ENCODE data around the gene TSPAN15.

The TSPAN15 gene

DNA sequence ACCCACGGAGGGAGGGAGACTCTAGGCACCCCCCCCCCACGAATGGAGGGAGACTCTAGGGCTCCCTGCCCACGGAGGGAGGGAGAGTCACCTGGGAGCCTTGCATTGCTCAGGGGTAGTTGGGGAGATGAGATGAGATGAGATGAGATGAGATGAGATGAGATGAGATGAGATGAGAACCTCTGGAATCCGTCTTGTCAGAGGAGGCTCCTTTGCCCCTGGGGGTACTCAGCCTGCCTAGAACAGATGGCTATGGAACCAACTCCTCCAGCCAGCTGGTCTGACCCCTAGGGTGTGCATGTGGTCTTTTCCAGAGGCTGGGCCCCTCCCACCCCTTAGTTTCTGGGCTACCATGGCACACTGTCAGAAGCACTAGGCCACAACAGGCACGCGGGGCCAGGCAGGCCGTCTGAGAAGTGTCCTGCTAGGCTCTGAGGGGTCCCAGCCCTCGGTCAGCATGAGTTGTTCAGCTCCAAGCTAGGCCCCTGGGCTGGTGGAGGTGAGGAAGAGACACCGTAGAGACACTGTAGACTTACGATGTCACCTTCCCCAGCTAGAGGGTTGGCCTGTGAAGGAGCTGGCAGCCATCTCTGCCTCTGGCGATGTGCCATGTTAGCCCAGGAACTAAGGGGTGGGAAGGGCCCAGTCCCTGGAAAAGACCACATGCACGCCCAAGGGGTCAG, 8.8 kb downstream of the TSPAN15 start:
- TF ChIP-seq, protein P1, sequence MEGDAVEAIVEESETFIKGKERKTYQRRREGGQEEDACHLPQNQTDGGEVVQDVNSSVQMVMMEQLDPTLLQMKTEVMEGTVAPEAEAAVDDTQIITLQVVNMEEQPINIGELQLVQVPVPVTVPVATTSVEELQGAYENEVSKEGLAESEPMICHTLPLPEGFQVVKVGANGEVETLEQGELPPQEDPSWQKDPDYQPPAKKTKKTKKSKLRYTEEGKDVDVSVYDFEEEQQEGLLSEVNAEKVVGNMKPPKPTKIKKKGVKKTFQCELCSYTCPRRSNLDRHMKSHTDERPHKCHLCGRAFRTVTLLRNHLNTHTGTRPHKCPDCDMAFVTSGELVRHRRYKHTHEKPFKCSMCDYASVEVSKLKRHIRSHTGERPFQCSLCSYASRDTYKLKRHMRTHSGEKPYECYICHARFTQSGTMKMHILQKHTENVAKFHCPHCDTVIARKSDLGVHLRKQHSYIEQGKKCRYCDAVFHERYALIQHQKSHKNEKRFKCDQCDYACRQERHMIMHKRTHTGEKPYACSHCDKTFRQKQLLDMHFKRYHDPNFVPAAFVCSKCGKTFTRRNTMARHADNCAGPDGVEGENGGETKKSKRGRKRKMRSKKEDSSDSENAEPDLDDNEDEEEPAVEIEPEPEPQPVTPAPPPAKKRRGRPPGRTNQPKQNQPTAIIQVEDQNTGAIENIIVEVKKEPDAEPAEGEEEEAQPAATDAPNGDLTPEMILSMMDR (IDR thresholded peaks at IDR 0.05; ENCODE audit: insufficient read depth, missing control alignments) = no peak
- FAIRE-seq (no peak), DNase-seq (ENCODE audit: insufficient read length, low spot score) (no peak)

DNA sequence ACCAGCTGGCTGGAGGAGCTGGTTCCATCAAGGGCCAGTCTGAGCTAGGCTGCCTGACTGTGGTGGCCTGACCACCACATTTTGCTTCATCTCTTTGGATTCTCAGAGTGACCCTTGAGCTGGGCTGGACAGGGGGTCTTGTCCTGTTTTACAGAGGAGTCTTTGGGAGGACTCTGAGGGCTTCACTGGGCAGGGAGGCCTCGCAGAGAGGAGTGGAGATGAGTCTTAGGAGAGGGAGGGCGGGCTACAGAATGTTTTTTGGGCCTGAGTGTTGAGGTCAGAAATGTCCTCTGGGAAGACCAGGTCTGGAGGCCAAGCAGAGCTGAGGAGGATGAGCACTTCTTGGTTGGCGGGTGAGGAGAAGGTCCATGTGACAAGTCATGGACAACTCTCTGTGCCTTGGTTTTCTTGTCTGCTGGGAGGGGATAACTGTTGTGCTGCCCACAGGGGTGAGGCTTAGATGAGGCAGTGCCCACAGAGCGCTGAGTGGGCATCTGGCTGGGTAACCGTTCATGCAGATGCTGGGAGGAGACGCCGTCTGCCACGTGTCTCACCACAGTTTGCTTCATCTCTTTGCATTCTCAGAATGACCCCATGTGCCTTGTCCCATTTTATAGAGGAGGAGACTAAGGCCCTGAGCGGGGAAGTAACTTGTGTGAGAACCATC, 9.4 kb downstream of the TSPAN15 start:
- FAIRE-seq (no peak), DNase-seq (ENCODE audit: insufficient read length, low spot score) (no peak)
- TF ChIP-seq, protein P1 (IDR thresholded peaks at IDR 0.05; ENCODE audit: insufficient read depth, missing control alignments) = no peak

DNA sequence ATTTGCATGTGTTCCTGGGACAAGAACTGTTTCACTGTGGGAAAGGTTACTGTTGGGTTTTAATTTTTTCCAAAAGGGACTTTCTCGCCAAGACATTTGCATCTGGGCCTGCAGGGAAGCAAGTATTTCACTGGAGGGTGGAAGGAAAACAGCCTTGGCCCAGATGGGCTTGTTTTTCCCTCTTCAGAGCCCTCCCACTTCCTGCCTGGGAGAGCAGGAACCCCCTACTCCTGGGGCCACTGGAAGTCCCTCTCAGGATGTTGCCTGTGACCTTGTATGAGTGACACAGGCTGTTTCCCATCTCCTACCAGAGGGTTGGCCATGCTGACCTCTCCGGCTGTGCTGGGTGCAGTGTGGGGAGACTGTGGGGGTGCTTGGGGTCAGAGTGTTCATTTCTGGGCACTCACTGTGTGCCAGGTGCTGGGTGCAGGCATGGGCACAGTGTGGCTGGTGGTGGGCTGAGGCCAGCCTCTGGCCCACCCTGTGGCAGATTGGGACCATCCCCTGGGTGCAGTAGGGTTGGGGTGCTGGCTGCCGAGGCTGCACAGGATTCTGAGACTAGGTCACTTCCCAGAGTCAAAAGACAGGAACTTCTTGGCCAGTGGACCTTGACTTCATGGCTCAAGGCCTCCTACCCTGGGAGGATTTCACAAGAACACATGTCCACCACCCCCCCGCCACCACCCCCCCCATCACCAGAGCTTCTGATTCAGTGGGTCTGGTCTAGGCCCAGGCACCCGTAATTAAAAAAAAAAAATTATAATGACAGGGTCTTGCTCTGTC, 10.2 kb downstream of the TSPAN15 start:
- DNase-seq (ENCODE audit: insufficient read length, low spot score) (no peak), FAIRE-seq (no peak)
- TF ChIP-seq, protein P1 (IDR thresholded peaks at IDR 0.05; ENCODE audit: insufficient read depth, missing control alignments) = no peak

DNA sequence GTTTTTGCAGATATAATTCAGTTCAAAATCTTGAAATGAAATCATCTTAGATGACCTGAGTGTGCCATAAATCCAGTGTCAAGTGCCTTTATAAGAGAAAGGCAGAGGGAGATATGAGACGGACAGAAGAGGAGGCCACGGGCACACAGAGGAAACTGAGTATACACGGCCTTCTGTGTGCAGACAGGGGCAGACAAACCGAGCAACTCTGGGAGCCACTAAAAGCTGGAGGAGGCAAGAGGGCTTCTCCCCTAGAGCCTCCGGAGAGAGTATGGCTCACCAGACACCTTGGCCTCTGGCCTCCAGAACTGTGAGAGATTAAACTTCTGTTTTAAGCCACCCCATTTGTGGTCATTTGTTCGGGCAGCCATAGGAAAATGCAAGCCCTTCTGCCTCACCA, 12.6 kb downstream of the TSPAN15 start:
- TF ChIP-seq, protein P1 (IDR thresholded peaks at IDR 0.05; ENCODE audit: insufficient read depth, missing control alignments) = no peak
- DNase-seq (ENCODE audit: insufficient read length, low spot score) = no peak
- FAIRE-seq = no peak

DNA sequence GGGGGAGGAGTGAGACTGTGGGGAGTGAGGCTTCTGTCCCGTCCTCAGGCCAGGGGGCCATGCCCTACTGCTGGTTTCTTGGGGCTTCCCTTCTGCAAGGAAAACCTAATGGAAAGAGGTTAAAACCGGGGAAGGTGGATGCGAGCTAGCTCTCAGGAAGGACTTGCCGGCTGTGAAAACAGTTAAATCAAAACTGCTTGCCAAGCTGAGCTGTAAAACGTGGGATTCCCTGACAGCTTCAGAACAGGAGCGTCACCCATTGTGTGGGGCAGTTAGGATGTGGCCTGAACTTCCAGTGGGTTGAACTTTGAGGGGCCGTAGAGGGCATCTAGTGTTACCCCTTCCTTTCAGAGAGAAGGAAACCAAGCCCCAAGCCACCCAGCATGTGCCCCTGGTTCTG, 13.1 kb downstream of the TSPAN15 start:
- TF ChIP-seq, protein P1 (IDR thresholded peaks at IDR 0.05; ENCODE audit: insufficient read depth, missing control alignments) = no peak
- no peak for DNase-seq (ENCODE audit: insufficient read length, low spot score)
- no peak for FAIRE-seq

DNA sequence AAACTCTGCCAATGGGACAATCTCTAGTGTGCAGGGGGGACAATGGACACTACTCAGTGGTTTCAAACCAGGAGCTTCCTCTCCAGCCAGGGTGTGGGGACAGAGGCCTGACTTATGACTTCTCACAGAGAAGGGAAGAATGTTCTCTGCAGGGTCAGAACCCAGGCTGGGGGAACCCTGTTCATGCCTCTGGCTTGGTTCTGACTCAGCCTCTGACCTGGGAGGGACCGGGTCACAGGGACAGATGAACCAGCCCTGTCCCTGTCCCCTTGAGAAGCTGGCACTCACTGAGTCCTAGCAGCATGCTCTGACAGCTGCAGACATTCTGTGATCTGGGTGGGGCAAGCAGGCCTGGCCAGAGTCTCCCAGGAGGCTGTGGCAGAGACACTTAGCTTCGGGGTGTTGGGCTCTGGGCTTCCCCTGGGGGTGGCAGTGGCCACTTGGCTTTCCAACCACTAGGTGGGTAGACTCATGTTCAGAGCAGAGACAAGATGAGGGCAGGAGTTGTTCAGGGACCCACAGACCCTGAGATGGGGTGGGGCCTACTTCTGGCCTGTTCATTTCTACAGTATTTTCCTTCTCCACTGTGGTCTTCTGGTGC, 13.6 kb downstream of the TSPAN15 start:
- TF ChIP-seq, protein P1 (IDR thresholded peaks at IDR 0.05; ENCODE audit: insufficient read depth, missing control alignments) = no peak
- DNase-seq (ENCODE audit: insufficient read length, low spot score) (no peak), FAIRE-seq (no peak)

Measured in D721Med (cell line).